HepG2 (cell line): ENCODE measurements around the gene SPON1. TPM values are rescaled to one million over a fixed set of nuclear protein-coding genes. Genes with fewer than 3 reads are reported as not detected.

Source experiments
- ATAC-seq: fragments of 200-7000 bp; cut with Tn5 transposase; 3 replicates; pipeline ENCODE4 v1.9.1; 2020; ENCODE audit warnings: mild to moderate bottlenecking, moderate library complexity
- BruUV-seq: library from RNA; stranded (reverse); fragments of 400-500 nt; replicated peaks from 2 replicates; lab custom pipeline; 2021; lab: Mats Ljungman, UMichigan
- CTCF ChIA-PET: fragments of 300-600 bp; formaldehyde crosslinking; extraction: SDS; loops from one replicate; lab custom pipeline; 2021; ENCODE audit warnings: low total read pairs, inconsistent platforms, low intra/inter-chr PET ratio; lab: Yijun Ruan, JAX
- POLR2A ChIA-PET: fragments of 350-600 bp; sonication (Branson Sonifier 250); formaldehyde crosslinking; loops from one replicate; lab custom pipeline; 2020; ENCODE audit warnings: antibody characterized with exemption, inconsistent platforms; lab: Yijun Ruan, JAX
- DNase-seq: peaks from one replicate; pipeline ENCODE4 v3.0.0-alpha.2; 2015; ENCODE audit warnings: low spot score
- FAIRE-seq: peaks from 3 replicates; lab custom pipeline; 2011; peaks lifted over from hg19 to GRCh38; lab: Jason Lieb, UNC
- H2AFZ ChIP-seq: one replicate; pipeline ENCODE4 v1.6.1; 2011; ENCODE audit warnings: low read length, inconsistent platforms
- H3K27ac ChIP-seq: fragments of 300-600 bp; 3 replicates; pipeline ENCODE4 v1.8.0; 2011; ENCODE audit warnings: mixed run types, mild to moderate bottlenecking, mixed read lengths, low read length, inconsistent platforms; ENCODE audit not compliant: insufficient read depth; ENCODE audit errors: extremely low read length
- H3K27me3 ChIP-seq, 2 experiments: fragments of 200-600 bp in 1 of 2; 2 replicates in 1 of 2; 3 replicates in 1 of 2; pipeline versions ENCODE4 v1.6.0 to v1.8.0; 2011; ENCODE audit warnings: low read length in 2 of 2, mild to moderate bottlenecking in 2 of 2, moderate library complexity in 2 of 2, inconsistent platforms in 1 of 2; ENCODE audit not compliant: insufficient read depth in 2 of 2, control insufficient read depth in 1 of 2
- H3K36me3 ChIP-seq, 2 experiments: fragments of 200-600 bp in 1 of 2; replicated peaks in 1 of 2; 2 replicates in 1 of 2; 3 replicates in 1 of 2; pipeline versions ENCODE4 v1.5.1 to v1.8.0; 2011; ENCODE audit warnings: low read length in 2 of 2, inconsistent platforms in 1 of 2; ENCODE audit not compliant: insufficient read depth in 2 of 2, control insufficient read depth in 1 of 2
- H3K4me1 ChIP-seq: 2 replicates; pipeline ENCODE4 v1.5.1; 2012; ENCODE audit warnings: low read length, inconsistent platforms; ENCODE audit not compliant: insufficient read depth
- H3K4me2 ChIP-seq: 2 replicates; pipeline ENCODE4 v1.6.0; 2011; ENCODE audit warnings: low read depth, low read length, inconsistent platforms
- H3K4me3 ChIP-seq, 3 experiments: fragments of 200-600 bp in 1 of 3; sonication (generic), shearing (Covaris generic) in 1 of 3; replicated peaks in 1 of 3; 2 replicates each; pipeline ENCODE4 v1.5.1; 2011 to 2016; ENCODE audit warnings: low read length in 3 of 3, inconsistent platforms in 2 of 3, low read depth in 2 of 3, mild to moderate bottlenecking in 2 of 3, control low read depth in 1 of 3, mixed read lengths in 1 of 3; ENCODE audit not compliant: insufficient read depth in 1 of 3
- H3K79me2 ChIP-seq: one replicate; pipeline ENCODE4 v1.6.1; 2011; ENCODE audit warnings: low read length, inconsistent platforms; ENCODE audit not compliant: insufficient read depth
- H3K9ac ChIP-seq: 2 replicates; pipeline ENCODE4 v1.6.0; 2011; ENCODE audit warnings: mild to moderate bottlenecking, low read depth, low read length, inconsistent platforms; ENCODE audit not compliant: insufficient read depth
- H3K9me3 ChIP-seq: 2 replicates; pipeline ENCODE4 v1.5.1; 2012; ENCODE audit warnings: mild to moderate bottlenecking, low read length
- H4K20me1 ChIP-seq: 2 replicates; pipeline ENCODE4 v1.6.0; 2011; ENCODE audit warnings: inconsistent platforms, mild to moderate bottlenecking, low read length, moderate library complexity; ENCODE audit not compliant: insufficient read depth
- AGO1 ChIP-seq: fragments of 200-400 bp; formaldehyde crosslinking; IDR thresholded peaks from 2 replicates; pipeline ENCODE4 v1.6.1; 2017; ENCODE audit warnings: mild to moderate bottlenecking, low read depth, low read length, moderate library complexity; ENCODE audit not compliant: poor library complexity, severe bottlenecking
- CBX2 ChIP-seq, 2 experiments: fragments of 200-600 bp in 1 of 2; sonication (generic); formaldehyde crosslinking in 1 of 2; IDR thresholded peaks; 2 replicates each; pipeline versions ENCODE4 v1.7.0 to v1.8.1; 2018 to 2022; ENCODE audit warnings: low read depth in 2 of 2, low read length in 1 of 2, mild to moderate bottlenecking in 1 of 2, missing genetic modification reagents in 1 of 2
- KDM3A ChIP-seq: IDR thresholded peaks from 2 replicates; pipeline ENCODE4 v1.6.1; 2018; ENCODE audit warnings: low read depth, missing compliant biosample characterization
- NFATC3 ChIP-seq: sonication (generic); formaldehyde crosslinking; IDR thresholded peaks from 2 replicates; pipeline ENCODE4 v1.5.1; 2020; ENCODE audit warnings: mild to moderate bottlenecking, missing genetic modification reagents
- NR2F1 ChIP-seq, 2 experiments: fragments of 450-650 bp in 1 of 2; formaldehyde crosslinking in 1 of 2; IDR thresholded peaks; 2 replicates each; pipeline versions ENCODE4 v1.5.0 to v1.6.1; 2016 to 2020; ENCODE audit warnings: mild to moderate bottlenecking in 1 of 2, missing compliant biosample characterization in 1 of 2, missing genetic modification reagents in 1 of 2, moderate library complexity in 1 of 2
- RELA ChIP-seq: sonication (generic); formaldehyde crosslinking; IDR thresholded peaks from 2 replicates; pipeline ENCODE4 v1.4.0; 2020; ENCODE audit warnings: missing genetic modification reagents
- SNRNP70 ChIP-seq: fragments of 200-400 bp; formaldehyde crosslinking; IDR thresholded peaks from 2 replicates; pipeline ENCODE4 v1.6.1; 2017; ENCODE audit warnings: mild to moderate bottlenecking, low read depth, low read length, moderate library complexity
- SPEN ChIP-seq: sonication (generic); formaldehyde crosslinking; IDR thresholded peaks from 2 replicates; pipeline ENCODE4 v1.5.1; 2020; ENCODE audit warnings: low read depth, mild to moderate bottlenecking, missing genetic modification reagents
- ZNF24 ChIP-seq: fragments of 450-650 bp; IDR thresholded peaks from 2 replicates; pipeline ENCODE4 v1.6.1; 2017; ENCODE audit warnings: antibody characterized with exemption, mild to moderate bottlenecking
- ZNF354B ChIP-seq: sonication (generic); formaldehyde crosslinking; IDR thresholded peaks from 2 replicates; pipeline ENCODE4 v1.8.0; 2022; ENCODE audit warnings: mild to moderate bottlenecking, missing genetic modification reagents
- ZNF543 ChIP-seq: sonication (generic); formaldehyde crosslinking; IDR thresholded peaks from 2 replicates; pipeline ENCODE4 v1.4.0; 2020; ENCODE audit warnings: mild to moderate bottlenecking, missing genetic modification reagents
- ZNF547 ChIP-seq: sonication (generic); formaldehyde crosslinking; IDR thresholded peaks from 2 replicates; pipeline ENCODE4 v1.5.1; 2020; ENCODE audit warnings: mild to moderate bottlenecking, missing genetic modification reagents
- ZNF562 ChIP-seq: sonication (generic); formaldehyde crosslinking; IDR thresholded peaks from 2 replicates; pipeline ENCODE4 v1.8.0; 2022; ENCODE audit warnings: missing genetic modification reagents, borderline replicate concordance
- ZZZ3 ChIP-seq: sonication (generic); formaldehyde crosslinking; IDR thresholded peaks from 2 replicates; pipeline ENCODE4 v1.4.0; 2020; ENCODE audit warnings: missing genetic modification reagents, mild to moderate bottlenecking, borderline replicate concordance
- in situ Hi-C: cut with HindIII; loops from 2 replicates; pipeline ENCODE4 v1.10.0; 2017; ENCODE audit warnings: low pct_unique_long_range_greater_than_20kb; ENCODE audit not compliant: extremely low pct_ligation_motif_present
- intact Hi-C: fragments of 100-400 bp; cut with micrococcal nuclease; formaldehyde crosslinking; loops from one replicate; pipeline ENCODE4 v1.10.0; 2022; ENCODE audit not compliant: unreplicated experiment
- polyA plus RNA-seq, 8 experiments: library from polyadenylated mRNA; depleted of rRNA in 3 of 8; stranded (reverse) in 7 of 8; unstranded in 1 of 8; fragments of >200 nt; fragmentation: Illumina TruSeq in 4 of 8; extraction: Trizol in 4 of 8; gene quantifications; 2 replicates each; pipeline versions ENCODE4 v1.2.1 to v1.2.3, GENCODE V29; 2011 to 2016; ENCODE audit warnings: low read depth in 4 of 8, missing spikeins in 1 of 8, mixed read lengths in 1 of 8; ENCODE audit not compliant: insufficient read depth in 1 of 8
- total RNA-seq, 5 experiments: library from RNA; depleted of rRNA; stranded (reverse); fragments of >200 nt; fragmentation: Illumina TruSeq; extraction: Trizol; gene quantifications; 2 replicates each; pipeline ENCODE4 v1.2.3, GENCODE V29; 2016; ENCODE audit warnings: low read depth in 1 of 5
- TF ChIP-seq, protein P1 (sequence below): IDR thresholded peaks from 2 replicates; pipeline ENCODE4 v1.6.1; 2016; ENCODE audit warnings: mild to moderate bottlenecking
- TF ChIP-seq, protein P2 (sequence below): sonication (generic); formaldehyde crosslinking; IDR thresholded peaks from 2 replicates; pipeline ENCODE4 v1.4.0; 2020; ENCODE audit warnings: mild to moderate bottlenecking, missing genetic modification reagents

SPON1 gene
- total and polyA plus RNA-seq, 2 of the 13 experiments (the other 11 are each of a cell fraction or from before 2014, with no cell fraction given): not detected

- POLR2A ChIA-PET: no interaction called here
- intact Hi-C loops: no loop called here
- Histone ChIP-seq H4K20me1 (no peaks in the 10 kb centered on the region), H2AFZ (no peak overlapping the region), H3K9me3 (no peaks in the 10 kb centered on the region), H3K27ac (no peak overlapping the region), H3K4me2 (no peak overlapping the region), H3K4me3 (no peak overlapping the region), H3K79me2 (no peaks in the 10 kb centered on the region), H3K36me3 (no peaks in the 10 kb centered on the region), H3K4me1 (no peaks in the 10 kb centered on the region), H3K27me3 (peaks cover 0 to 3% of the 10 kb centered on the region in 2 experiments; a peak in 1 of 5 replicates), H3K9ac (no peak overlapping the region)
- BruUV-seq: no TSS peak
- CTCF ChIA-PET: no interaction called here
- FAIRE-seq (no peak), DNase-seq (no peak), ATAC-seq (no peak)
- in situ Hi-C loops: no loop called here
- TF ChIP-seq CBX2 (IDR thresholded peaks at IDR 0.05; ENCODE audit: low read depth, low read length): no peak
- TF ChIP-seq CBX2 (CRISPR knock-in tag; IDR thresholded peaks at IDR 0.05; ENCODE audit: low read depth): no peak
- TF ChIP-seq NFATC3 (CRISPR knock-in tag): no peak
- TF ChIP-seq ZNF547 (CRISPR knock-in tag): no peak
- no peak for TF ChIP-seq NR2F1 (CRISPR knock-in tag; IDR thresholded peaks at IDR 0.05)
- no peak for TF ChIP-seq ZNF24
- no peak for TF ChIP-seq SNRNP70
- TF ChIP-seq ZNF354B (CRISPR knock-in tag): no peak
- no peak for TF ChIP-seq ZNF562
- TF ChIP-seq, protein P1, sequence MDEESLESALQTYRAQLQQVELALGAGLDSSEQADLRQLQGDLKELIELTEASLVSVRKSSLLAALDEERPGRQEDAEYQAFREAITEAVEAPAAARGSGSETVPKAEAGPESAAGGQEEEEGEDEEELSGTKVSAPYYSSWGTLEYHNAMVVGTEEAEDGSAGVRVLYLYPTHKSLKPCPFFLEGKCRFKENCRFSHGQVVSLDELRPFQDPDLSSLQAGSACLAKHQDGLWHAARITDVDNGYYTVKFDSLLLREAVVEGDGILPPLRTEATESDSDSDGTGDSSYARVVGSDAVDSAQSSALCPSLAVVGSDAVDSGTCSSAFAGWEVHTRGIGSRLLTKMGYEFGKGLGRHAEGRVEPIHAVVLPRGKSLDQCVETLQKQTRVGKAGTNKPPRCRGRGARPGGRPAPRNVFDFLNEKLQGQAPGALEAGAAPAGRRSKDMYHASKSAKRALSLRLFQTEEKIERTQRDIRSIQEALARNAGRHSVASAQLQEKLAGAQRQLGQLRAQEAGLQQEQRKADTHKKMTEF (CRISPR knock-in tag): no peak
- TF ChIP-seq SPEN (CRISPR knock-in tag): no peak
- no peak for TF ChIP-seq KDM3A (CRISPR knock-in tag)
- TF ChIP-seq RELA (CRISPR knock-in tag): no peak
- TF ChIP-seq, protein P2, sequence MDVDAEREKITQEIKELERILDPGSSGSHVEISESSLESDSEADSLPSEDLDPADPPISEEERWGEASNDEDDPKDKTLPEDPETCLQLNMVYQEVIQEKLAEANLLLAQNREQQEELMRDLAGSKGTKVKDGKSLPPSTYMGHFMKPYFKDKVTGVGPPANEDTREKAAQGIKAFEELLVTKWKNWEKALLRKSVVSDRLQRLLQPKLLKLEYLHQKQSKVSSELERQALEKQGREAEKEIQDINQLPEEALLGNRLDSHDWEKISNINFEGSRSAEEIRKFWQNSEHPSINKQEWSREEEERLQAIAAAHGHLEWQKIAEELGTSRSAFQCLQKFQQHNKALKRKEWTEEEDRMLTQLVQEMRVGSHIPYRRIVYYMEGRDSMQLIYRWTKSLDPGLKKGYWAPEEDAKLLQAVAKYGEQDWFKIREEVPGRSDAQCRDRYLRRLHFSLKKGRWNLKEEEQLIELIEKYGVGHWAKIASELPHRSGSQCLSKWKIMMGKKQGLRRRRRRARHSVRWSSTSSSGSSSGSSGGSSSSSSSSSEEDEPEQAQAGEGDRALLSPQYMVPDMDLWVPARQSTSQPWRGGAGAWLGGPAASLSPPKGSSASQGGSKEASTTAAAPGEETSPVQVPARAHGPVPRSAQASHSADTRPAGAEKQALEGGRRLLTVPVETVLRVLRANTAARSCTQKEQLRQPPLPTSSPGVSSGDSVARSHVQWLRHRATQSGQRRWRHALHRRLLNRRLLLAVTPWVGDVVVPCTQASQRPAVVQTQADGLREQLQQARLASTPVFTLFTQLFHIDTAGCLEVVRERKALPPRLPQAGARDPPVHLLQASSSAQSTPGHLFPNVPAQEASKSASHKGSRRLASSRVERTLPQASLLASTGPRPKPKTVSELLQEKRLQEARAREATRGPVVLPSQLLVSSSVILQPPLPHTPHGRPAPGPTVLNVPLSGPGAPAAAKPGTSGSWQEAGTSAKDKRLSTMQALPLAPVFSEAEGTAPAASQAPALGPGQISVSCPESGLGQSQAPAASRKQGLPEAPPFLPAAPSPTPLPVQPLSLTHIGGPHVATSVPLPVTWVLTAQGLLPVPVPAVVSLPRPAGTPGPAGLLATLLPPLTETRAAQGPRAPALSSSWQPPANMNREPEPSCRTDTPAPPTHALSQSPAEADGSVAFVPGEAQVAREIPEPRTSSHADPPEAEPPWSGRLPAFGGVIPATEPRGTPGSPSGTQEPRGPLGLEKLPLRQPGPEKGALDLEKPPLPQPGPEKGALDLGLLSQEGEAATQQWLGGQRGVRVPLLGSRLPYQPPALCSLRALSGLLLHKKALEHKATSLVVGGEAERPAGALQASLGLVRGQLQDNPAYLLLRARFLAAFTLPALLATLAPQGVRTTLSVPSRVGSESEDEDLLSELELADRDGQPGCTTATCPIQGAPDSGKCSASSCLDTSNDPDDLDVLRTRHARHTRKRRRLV (CRISPR knock-in tag): no peak
- no peak for TF ChIP-seq ZNF543 (CRISPR knock-in tag)
- TF ChIP-seq ZZZ3 (CRISPR knock-in tag): no peak
- no peak for TF ChIP-seq AGO1
Observed at GRCh38 chr11:14181121-14181520, 218.6 kb downstream of the SPON1 start.
